A549 (cell line): Measurements from ENCODE around the gene NEU4. TPM values are rescaled to one million over a fixed set of nuclear protein-coding genes. Genes with fewer than 3 reads are reported as not detected.

Experiments
- ATAC-seq, 2 experiments: fragments of 200-7000 bp in 1 of 2; fragments of >200 bp in 1 of 2; cut with Nextera tagmentation in 1 of 2; cut with Tn5 transposase in 1 of 2; 3 replicates each; pipeline versions ENCODE4 v1.8.0 to v1.9.1; 2018 to 2020; ENCODE audit warnings: mild to moderate bottlenecking in 1 of 2, moderate library complexity in 1 of 2
- CTCF ChIA-PET: fragments of 300-600 bp; sonication (Branson Sonifier 250); formaldehyde crosslinking; extraction: SDS; loops from one replicate; lab custom pipeline; 2021; ENCODE audit warnings: antibody characterized with exemption, inconsistent platforms; lab: Yijun Ruan, JAX
- POLR2A ChIA-PET: fragments of 350-600 bp; formaldehyde crosslinking; extraction: SDS; loops from one replicate; lab custom pipeline; 2021; ENCODE audit warnings: antibody characterized with exemption, inconsistent platforms; lab: Yijun Ruan, JAX
- DNase-seq, 2 experiments: peaks; one replicate each; pipeline versions ENCODE4 v3.0.0 to v3.0.0-alpha.2; 2011 to 2016; ENCODE audit warnings: low read depth in 1 of 2, low spot score in 1 of 2
- FAIRE-seq: peaks from 2 replicates; lab custom pipeline; 2011; peaks lifted over from hg19 to GRCh38; lab: Jason Lieb, UNC
- H3K27ac ChIP-seq, 2 experiments: fragments of >200 bp; sonication (Bioruptor Twin); formaldehyde crosslinking; 3 replicates each; pipeline ENCODE4 v1.5.1; 2016 to 2017
- H3K4me1 ChIP-seq: fragments of >200 bp; sonication (Bioruptor Twin); formaldehyde crosslinking; 3 replicates; pipeline ENCODE4 v1.6.1; 2016
- H3K4me2 ChIP-seq: fragments of >200 bp; sonication (Bioruptor Twin); formaldehyde crosslinking; 3 replicates; pipeline ENCODE4 v1.6.1; 2016
- H3K4me3 ChIP-seq: fragments of >200 bp; sonication (Bioruptor Twin); formaldehyde crosslinking; 3 replicates; pipeline ENCODE4 v1.5.1; 2016
- H3K9me3 ChIP-seq: fragments of >200 bp; sonication (Bioruptor Twin); formaldehyde crosslinking; 3 replicates; pipeline ENCODE4 v1.6.1; 2016
- ATOH8 ChIP-seq: fragments of 250-450 bp; sonication (Bioruptor Pico); IDR thresholded peaks from 2 replicates; pipeline ENCODE4 v1.5.0; 2020; ENCODE audit warnings: low read depth, mild to moderate bottlenecking, moderate library complexity
- CEBPB ChIP-seq, 2 experiments: fragments of >200 bp in 1 of 2; sonication (Bioruptor Twin) in 1 of 2; formaldehyde crosslinking in 1 of 2; IDR thresholded peaks; 2 replicates each; pipeline ENCODE4 v1.6.1; 2012 to 2016
- CHD4 ChIP-seq: fragments of 200-600 bp; sonication (generic); IDR thresholded peaks from 2 replicates; pipeline ENCODE4 v1.6.1; 2016; ENCODE audit warnings: antibody characterized with exemption, mild to moderate bottlenecking, borderline replicate concordance
- E2F6 ChIP-seq: IDR thresholded peaks from 2 replicates; pipeline ENCODE4 v1.6.1; 2012; ENCODE audit warnings: low read depth, borderline replicate concordance
- EP300 ChIP-seq, 2 experiments: fragments of >200 bp; sonication (Bioruptor Twin); formaldehyde crosslinking; IDR thresholded peaks; 2 replicates in 1 of 2; 3 replicates in 1 of 2; pipeline ENCODE4 v1.6.1; 2016 to 2017
- FOSL2 ChIP-seq, 2 experiments: fragments of 450-650 bp in 1 of 2; fragments of >200 bp in 1 of 2; sonication (Bioruptor Twin) in 1 of 2; formaldehyde crosslinking; IDR thresholded peaks; 2 replicates each; pipeline versions ENCODE4 v1.5.0 to v1.6.1; 2016 to 2020; ENCODE audit warnings: mild to moderate bottlenecking in 1 of 2, moderate library complexity in 1 of 2
- FOXS1 ChIP-seq: fragments of 250-450 bp; sonication (Bioruptor Pico); IDR thresholded peaks from 2 replicates; pipeline ENCODE4 v1.5.0; 2020; ENCODE audit warnings: mild to moderate bottlenecking, moderate library complexity
- HDAC2 ChIP-seq: fragments of 200-600 bp; sonication (generic); IDR thresholded peaks from 2 replicates; pipeline ENCODE4 v1.6.1; 2016
- HMGXB4 ChIP-seq: fragments of 250-450 bp; sonication (Bioruptor Pico); IDR thresholded peaks from 2 replicates; pipeline ENCODE4 v1.5.0; 2021; ENCODE audit warnings: mild to moderate bottlenecking, moderate library complexity, borderline replicate concordance
- HOXB13 ChIP-seq: fragments of 250-450 bp; sonication (Bioruptor Pico); IDR thresholded peaks from 2 replicates; pipeline ENCODE4 v1.5.0; 2020; ENCODE audit warnings: low read depth, mild to moderate bottlenecking, moderate library complexity
- HOXB5 ChIP-seq: fragments of 250-450 bp; sonication (Bioruptor Pico); IDR thresholded peaks from 2 replicates; pipeline ENCODE4 v1.5.0; 2020; ENCODE audit warnings: mild to moderate bottlenecking, moderate library complexity
- JUN ChIP-seq, 2 experiments: fragments of >200 bp; sonication (Bioruptor Twin); formaldehyde crosslinking; IDR thresholded peaks; 2 replicates in 1 of 2; 3 replicates in 1 of 2; pipeline ENCODE4 v1.6.1; 2016 to 2017
- KDM1A ChIP-seq: fragments of 200-600 bp; sonication (generic); IDR thresholded peaks from 2 replicates; pipeline ENCODE4 v1.6.1; 2016; ENCODE audit warnings: low read depth, mild to moderate bottlenecking
- KDM5A ChIP-seq: fragments of 200-600 bp; sonication (generic); IDR thresholded peaks from 2 replicates; pipeline ENCODE4 v1.6.1; 2016; ENCODE audit warnings: antibody characterized with exemption, mild to moderate bottlenecking
- MAFK ChIP-seq: fragments of 450-650 bp; IDR thresholded peaks from 2 replicates; pipeline ENCODE4 v1.6.1; 2014; ENCODE audit not compliant: partially characterized antibody
- NR3C1 ChIP-seq: fragments of >200 bp; sonication (Bioruptor Twin); formaldehyde crosslinking; IDR thresholded peaks from 3 replicates; pipeline ENCODE4 v1.6.1; 2017
- RARB ChIP-seq: fragments of 250-450 bp; sonication (Bioruptor Pico); IDR thresholded peaks from 2 replicates; pipeline ENCODE4 v1.8.0; 2021; ENCODE audit warnings: mild to moderate bottlenecking, moderate library complexity
- TFCP2L1 ChIP-seq: fragments of 250-450 bp; sonication (Bioruptor Pico); IDR thresholded peaks from 2 replicates; pipeline ENCODE4 v1.5.0; 2021; ENCODE audit warnings: mild to moderate bottlenecking
- TP53 ChIP-seq: fragments of 250-450 bp; sonication (Bioruptor Pico); IDR thresholded peaks from 2 replicates; pipeline ENCODE4 v1.5.0; 2021; ENCODE audit warnings: mild to moderate bottlenecking, moderate library complexity
- ZFP36 ChIP-seq: fragments of 450-650 bp; IDR thresholded peaks from 2 replicates; pipeline ENCODE4 v1.6.1; 2014; ENCODE audit warnings: borderline replicate concordance; ENCODE audit not compliant: partially characterized antibody
- ZNF302 ChIP-seq: fragments of 250-450 bp; sonication (Bioruptor Pico); IDR thresholded peaks from 2 replicates; pipeline ENCODE4 v1.9.0; 2021; ENCODE audit warnings: inconsistent platforms, mild to moderate bottlenecking, moderate library complexity
- WGBS: methylation state at CpG from one replicate; pipeline ENCODE4 v1.1.6; 2017; ENCODE audit errors: missing lambda C conversion rate; 5-methylcytosine and 5-hydroxymethylcytosine counted together
- polyA plus RNA-seq, 4 experiments: library from polyadenylated mRNA; depleted of rRNA in 3 of 4; stranded (reverse); fragments of >200 nt; fragmentation: RNase III in 1 of 4; extraction: RNeasy Plus Mini Kit Qiagen cat#74134 plus additional on column Dnase treatment in 1 of 4; gene quantifications; 2 replicates in 3 of 4; 3 replicates in 1 of 4; pipeline ENCODE4 v1.2.3, GENCODE V29; 2011 to 2017
- TF ChIP-seq, protein P1 (sequence below): fragments of 450-650 bp; IDR thresholded peaks from 2 replicates; pipeline ENCODE4 v1.6.1; 2014; ENCODE audit warnings: antibody characterized with exemption

NEU4 gene
- polyA plus RNA-seq, 2 of the 4 experiments (the other 2 are of a cell fraction): 0.13 to 0.19 TPM

DNA sequence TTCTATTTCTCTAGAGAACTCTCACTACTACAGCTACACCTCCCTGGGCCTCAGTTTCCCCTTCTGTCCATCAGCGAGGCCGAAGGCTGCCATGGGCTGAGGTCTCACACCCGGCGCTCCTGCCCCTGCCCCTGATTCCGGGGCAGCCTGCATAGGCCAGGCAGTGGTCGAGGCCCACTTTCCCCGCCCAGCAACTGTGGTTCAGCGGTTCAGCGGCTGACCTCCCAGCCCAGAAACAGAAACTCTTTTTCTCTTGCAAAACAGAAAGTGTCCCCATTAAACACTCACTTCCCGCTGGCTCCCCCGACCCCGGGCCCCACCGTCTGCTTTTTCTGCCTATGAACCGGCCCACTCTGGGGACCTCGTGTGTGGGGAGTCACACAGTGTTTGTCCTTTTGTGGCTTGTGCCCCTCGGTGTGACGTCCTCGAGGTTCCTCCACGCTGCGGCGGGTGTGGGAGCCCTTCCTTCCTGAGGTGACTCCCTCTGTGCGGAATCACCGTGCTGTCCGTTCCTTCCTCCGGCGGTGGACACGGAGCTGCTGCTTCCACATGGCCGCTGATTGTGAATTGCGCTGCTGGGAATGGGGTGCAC, 33.7 kb downstream of the NEU4 start:
- ChIA-PET CTCF (no interaction called here), POLR2A (no interaction called here)
- H3K27ac ChIP-seq: no peak overlapping the region
- FAIRE-seq (no peak), ATAC-seq (no peak; a peak in 1 of 6 replicates), DNase-seq (no peak)
- no peaks in the 10 kb centered on the region for H3K9me3 ChIP-seq
- 87% methylated on average over 29 of the region's 29 CpGs for WGBS
- H3K4me2 ChIP-seq: no peak overlapping the region
- H3K4me3 ChIP-seq: no peak overlapping the region
- H3K4me1 ChIP-seq: peaks cover 5% of the 10 kb centered on the region; the same call in 1 of the 3 replicates
- TF ChIP-seq MAFK (no peak), CEBPB (IDR thresholded peaks at IDR 0.05) (no peak), HDAC2 (no peak), HMGXB4 (CRISPR knock-in tag) (no peak), TP53 (CRISPR knock-in tag) (no peak), ZNF302 (CRISPR knock-in tag) (no peak), FOSL2 (IDR thresholded peaks at IDR 0.05) (no peak), FOSL2 (CRISPR knock-in tag; IDR thresholded peaks at IDR 0.05) (no peak)
- TF ChIP-seq, protein P1, sequence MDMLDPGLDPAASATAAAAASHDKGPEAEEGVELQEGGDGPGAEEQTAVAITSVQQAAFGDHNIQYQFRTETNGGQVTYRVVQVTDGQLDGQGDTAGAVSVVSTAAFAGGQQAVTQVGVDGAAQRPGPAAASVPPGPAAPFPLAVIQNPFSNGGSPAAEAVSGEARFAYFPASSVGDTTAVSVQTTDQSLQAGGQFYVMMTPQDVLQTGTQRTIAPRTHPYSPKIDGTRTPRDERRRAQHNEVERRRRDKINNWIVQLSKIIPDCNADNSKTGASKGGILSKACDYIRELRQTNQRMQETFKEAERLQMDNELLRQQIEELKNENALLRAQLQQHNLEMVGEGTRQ: no peak

DNA sequence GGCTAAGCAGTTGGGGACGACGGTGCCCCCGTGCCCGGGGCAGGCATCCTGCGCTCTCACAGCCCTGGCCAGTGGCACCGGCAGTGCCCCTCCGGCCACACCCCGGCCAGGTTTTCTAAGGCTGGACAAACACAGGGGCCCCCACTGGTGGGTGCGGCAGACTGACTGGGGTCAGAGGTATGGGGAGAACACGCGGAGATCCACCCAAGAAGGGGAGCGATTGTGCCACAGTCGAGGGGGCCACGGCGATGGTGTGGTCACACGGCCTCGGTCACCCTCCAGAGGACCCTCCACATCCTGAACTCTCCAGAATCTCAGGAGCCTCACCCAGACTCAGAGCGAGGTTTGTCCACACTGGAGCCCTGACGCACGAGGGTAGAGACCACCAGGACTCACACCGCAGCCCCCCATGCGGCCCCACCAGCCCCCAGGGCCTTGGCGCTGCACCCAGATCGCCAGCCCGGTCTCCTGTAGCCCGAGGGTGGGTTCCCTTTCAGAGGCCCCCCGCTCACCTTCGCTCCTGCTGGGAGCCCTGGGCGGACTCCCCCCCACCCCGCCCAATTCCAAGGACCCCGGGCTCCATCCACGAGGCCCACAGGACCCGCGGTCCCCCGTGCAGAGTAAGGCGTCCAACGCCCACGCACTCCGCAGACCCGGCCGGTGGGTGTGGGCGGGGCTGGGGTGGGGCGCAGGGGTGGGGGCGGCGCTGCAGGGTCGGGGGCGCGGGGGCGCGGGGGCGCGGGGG, 34.5 kb downstream of the NEU4 start:
- CTCF ChIA-PET: interaction anchor here (0.6 to 1.3 kb wide), 2 partner anchors 34 to 1204 kb away, joined by 3 to 4 read pairs; no protein-coding TSS in a partner anchor

GRCh38 chr2:241844066-241844728, 35.2 kb downstream of the NEU4 start:
- H3K27ac ChIP-seq: peak overlapping the region; percentile 66 to 91
- ATAC-seq (peak; percentile 90 to 93), DNase-seq (peak; percentile 43 to 45), FAIRE-seq (no peak)
- peak overlapping the region; percentile 93 for H3K4me2 ChIP-seq
- 7% methylated on average over 41 of the region's 65 CpGs for WGBS
- peaks cover 5% of the 10 kb centered on the region; the same call in 1 of the 3 replicates for H3K4me1 ChIP-seq
- TF ChIP-seq JUN (IDR thresholded peaks at IDR 0.05) (no peak), ATOH8 (CRISPR knock-in tag) (no peak), CEBPB (IDR thresholded peaks at IDR 0.05) (no peak), E2F6 (peak; percentile 41; the same call in 1 of the 2 replicates), KDM1A (no peak), MAFK (peak; percentile 29), NR3C1 (no peak), KDM5A (no peak), FOSL2 (IDR thresholded peaks at IDR 0.05) (no peak), FOSL2 (CRISPR knock-in tag; IDR thresholded peaks at IDR 0.05) (peak; percentile 18; the same call in 1 of the 2 replicates), CHD4 (no peak), HMGXB4 (CRISPR knock-in tag) (no peak), TFCP2L1 (CRISPR knock-in tag) (no peak), HOXB5 (CRISPR knock-in tag) (no peak)
- ChIA-PET CTCF (interaction anchor here (0.6 to 1.3 kb wide), 5 partner anchors 10 to 1205 kb away, joined by 3 to 5 read pairs (median 4); no protein-coding TSS in a partner anchor), POLR2A (interaction anchor here (0.6 kb wide), 1 partner anchor 217 kb away, joined by 3 read pairs; no protein-coding TSS in a partner anchor)
- H3K9me3 ChIP-seq: no peaks in the 10 kb centered on the region
- H3K4me3 ChIP-seq: peak overlapping the region; percentile 50

More for the DNA sequence above, 34.5 kb downstream of the NEU4 start:
- peak overlapping the region; percentile 93 for H3K4me2 ChIP-seq
- POLR2A ChIA-PET: interaction anchor here (0.6 kb wide), 1 partner anchor 216 kb away, joined by 3 read pairs; no protein-coding TSS in a partner anchor
- DNase-seq: no peak
- H3K9me3 ChIP-seq: no peaks in the 10 kb centered on the region
- no peak for TF ChIP-seq EP300 (IDR thresholded peaks at IDR 0.05)
- TF ChIP-seq RARB (CRISPR knock-in tag): no peak
- no peak for TF ChIP-seq FOXS1
- TF ChIP-seq, protein P1: no peak
- TF ChIP-seq HOXB13 (CRISPR knock-in tag): no peak
- no peak for TF ChIP-seq ZFP36
- FAIRE-seq: no peak
- peaks cover 5% of the 10 kb centered on the region; the same call in 1 of the 3 replicates for H3K4me1 ChIP-seq
- 91% methylated on average over 15 of the region's 52 CpGs for WGBS
- peak overlapping the region; percentile 66 to 91 for H3K27ac ChIP-seq
- peak overlapping the region; percentile 50 for H3K4me3 ChIP-seq
- no peak; a peak in 2 of 6 replicates for ATAC-seq
